ENCODE results near the gene NAA80. TPM values are rescaled to one million over a fixed set of nuclear protein-coding genes. Genes with fewer than 3 reads are reported as not detected.

The NAA80 gene, protein sequence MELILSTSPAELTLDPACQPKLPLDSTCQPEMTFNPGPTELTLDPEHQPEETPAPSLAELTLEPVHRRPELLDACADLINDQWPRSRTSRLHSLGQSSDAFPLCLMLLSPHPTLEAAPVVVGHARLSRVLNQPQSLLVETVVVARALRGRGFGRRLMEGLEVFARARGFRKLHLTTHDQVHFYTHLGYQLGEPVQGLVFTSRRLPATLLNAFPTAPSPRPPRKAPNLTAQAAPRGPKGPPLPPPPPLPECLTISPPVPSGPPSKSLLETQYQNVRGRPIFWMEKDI
- 10.7 TPM for total RNA-seq
- 8.7 TPM for polyA plus RNA-seq (ENCODE audit: insufficient read depth, low read depth, low replicate concordance)
- long read RNA-seq, donor 1, partial matches to known transcripts, result 0 of 2 reads
- long read RNA-seq, donor 1, other reads (novel, unspliced or antisense), result 0 of 2 reads
- long read RNA-seq, donor 2, partial matches to known transcripts, result 0 of 1 reads
- long read RNA-seq, donor 2, other reads (novel, unspliced or antisense), result 0 of 1 reads
- long read RNA-seq, donor 3, partial matches to known transcripts, result 0 of 3 reads
- long read RNA-seq, donor 3, other reads (novel, unspliced or antisense), result 0 of 3 reads
- long read RNA-seq, donor 4, partial matches to known transcripts, result 0 of 4 reads
- long read RNA-seq, donor 4, other reads (novel, unspliced or antisense), result 0 of 4 reads
- long read RNA-seq, donor 5, partial matches to known transcripts, result 0 of 1 reads
- long read RNA-seq, donor 5, other reads (novel, unspliced or antisense), result 0 of 1 reads
- long read RNA-seq, donor 6, partial matches to known transcripts, result 0 of 1 reads
- long read RNA-seq, donor 6, other reads (novel, unspliced or antisense), result 0 of 1 reads
- long read RNA-seq, donor 7, partial matches to known transcripts, result 0 of 3 reads
- long read RNA-seq, donor 7, other reads (novel, unspliced or antisense), result 1 of 3 reads
- long read RNA-seq, donor 8, partial matches to known transcripts, result 0 of 4 reads
- long read RNA-seq, donor 8, other reads (novel, unspliced or antisense), result 0 of 4 reads
- long read RNA-seq, donor 9, partial matches to known transcripts, result 0 of 1 reads
- long read RNA-seq, donor 9, other reads (novel, unspliced or antisense), result 0 of 1 reads
- long read RNA-seq, donor 10, partial matches to known transcripts, result 0 of 1 reads
- long read RNA-seq, donor 10, other reads (novel, unspliced or antisense), result 0 of 1 reads

DNA sequence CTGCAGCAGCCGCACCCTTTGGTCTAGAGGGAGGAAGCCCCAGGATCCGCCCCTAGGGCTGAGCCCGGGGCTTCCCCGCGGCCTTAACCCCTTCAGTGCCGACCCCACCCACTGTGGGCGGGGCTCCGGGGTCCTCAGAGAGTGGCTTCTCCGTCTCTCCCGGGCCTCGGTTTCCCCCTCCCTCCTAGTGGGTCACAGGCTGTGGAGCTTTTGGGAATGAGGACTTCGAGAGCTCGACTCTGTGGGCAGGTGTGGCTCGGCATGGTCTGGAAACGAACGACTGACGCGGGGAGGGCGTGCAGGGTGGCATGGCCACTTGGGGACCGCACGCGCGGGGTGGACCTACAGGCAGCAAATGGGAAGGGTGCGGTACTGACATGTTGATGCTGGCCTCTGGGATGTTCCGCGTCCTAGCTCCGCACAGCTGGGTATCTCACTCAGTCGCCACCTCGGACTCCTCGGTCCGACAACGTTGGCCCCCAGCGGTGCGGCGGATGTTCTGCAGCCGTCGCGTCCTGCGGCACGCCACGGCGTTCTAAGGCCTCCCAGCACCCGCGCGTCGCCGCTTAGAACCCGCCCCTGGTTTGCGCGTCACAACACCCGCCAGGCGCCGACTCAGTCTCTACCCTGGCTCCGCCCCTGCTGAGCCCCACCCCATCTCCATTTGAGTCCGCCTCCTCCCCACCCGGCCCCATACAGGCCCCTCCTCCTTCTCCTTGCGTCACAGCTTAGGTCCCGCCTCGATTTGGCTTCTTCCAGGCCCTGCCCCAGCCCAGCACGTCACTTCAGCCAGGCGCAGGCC is at the start of gene NAA80, which contains the start of gene HYAL3:
Gene NAA80 (minus strand): TSS at position 570 of the 802 bp plus-strand sequence. CDS start 1,942 bp downstream, outside the sequence.
Gene HYAL3 (minus strand): TSS at position 570 of the 802 bp plus-strand sequence. CDS start 3,803 bp downstream, outside the sequence.
- intact Hi-C loops (cut with DNase I), result no loop called here
- DNase-seq (peak; percentile 99 to 100 (median 100)), FAIRE-seq (peak; percentile 99)
- peak within 1 kb of the TSS; percentile 74 to 92 (median 91) for H3K4me3 ChIP-seq (ENCODE audit: low read length in 3 of 3)
- TF ChIP-seq, protein P1, sequence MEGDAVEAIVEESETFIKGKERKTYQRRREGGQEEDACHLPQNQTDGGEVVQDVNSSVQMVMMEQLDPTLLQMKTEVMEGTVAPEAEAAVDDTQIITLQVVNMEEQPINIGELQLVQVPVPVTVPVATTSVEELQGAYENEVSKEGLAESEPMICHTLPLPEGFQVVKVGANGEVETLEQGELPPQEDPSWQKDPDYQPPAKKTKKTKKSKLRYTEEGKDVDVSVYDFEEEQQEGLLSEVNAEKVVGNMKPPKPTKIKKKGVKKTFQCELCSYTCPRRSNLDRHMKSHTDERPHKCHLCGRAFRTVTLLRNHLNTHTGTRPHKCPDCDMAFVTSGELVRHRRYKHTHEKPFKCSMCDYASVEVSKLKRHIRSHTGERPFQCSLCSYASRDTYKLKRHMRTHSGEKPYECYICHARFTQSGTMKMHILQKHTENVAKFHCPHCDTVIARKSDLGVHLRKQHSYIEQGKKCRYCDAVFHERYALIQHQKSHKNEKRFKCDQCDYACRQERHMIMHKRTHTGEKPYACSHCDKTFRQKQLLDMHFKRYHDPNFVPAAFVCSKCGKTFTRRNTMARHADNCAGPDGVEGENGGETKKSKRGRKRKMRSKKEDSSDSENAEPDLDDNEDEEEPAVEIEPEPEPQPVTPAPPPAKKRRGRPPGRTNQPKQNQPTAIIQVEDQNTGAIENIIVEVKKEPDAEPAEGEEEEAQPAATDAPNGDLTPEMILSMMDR (IDR thresholded peaks at IDR 0.05; ENCODE audit: borderline replicate concordance, extremely low read depth, insufficient read depth), result peak; percentile 27
- peak within 1 kb of the TSS; percentile 94 for H3K27ac ChIP-seq (ENCODE audit: low read depth in 2 of 2, low read length in 2 of 2)
- no peaks in the 10 kb centered on the region for H3K9me3 ChIP-seq (ENCODE audit: control insufficient read depth in 2 of 3, insufficient read depth in 1 of 3, low read length in 3 of 3)
- H3K9ac ChIP-seq (ENCODE audit: low read length in 3 of 3), result peak within 1 kb of the TSS; percentile 76 to 94 (median 94)
- H3K36me3 ChIP-seq (ENCODE audit: control insufficient read depth in 2 of 3, insufficient read depth in 3 of 3, low read length in 3 of 3), result peaks cover 0 to 6% (median 3%) of the 10 kb centered on the region in 3 donors
- no peaks in the 10 kb centered on the region for H3K27me3 ChIP-seq (ENCODE audit: control insufficient read depth, insufficient read depth, low read length)
- H3K4me1 ChIP-seq (ENCODE audit: control insufficient read depth in 2 of 3, insufficient read depth in 2 of 3, low read depth in 1 of 3, low read length in 3 of 3), result peaks cover 4 to 38% (median 18%) of the 10 kb centered on the region in 3 donors

DNA sequence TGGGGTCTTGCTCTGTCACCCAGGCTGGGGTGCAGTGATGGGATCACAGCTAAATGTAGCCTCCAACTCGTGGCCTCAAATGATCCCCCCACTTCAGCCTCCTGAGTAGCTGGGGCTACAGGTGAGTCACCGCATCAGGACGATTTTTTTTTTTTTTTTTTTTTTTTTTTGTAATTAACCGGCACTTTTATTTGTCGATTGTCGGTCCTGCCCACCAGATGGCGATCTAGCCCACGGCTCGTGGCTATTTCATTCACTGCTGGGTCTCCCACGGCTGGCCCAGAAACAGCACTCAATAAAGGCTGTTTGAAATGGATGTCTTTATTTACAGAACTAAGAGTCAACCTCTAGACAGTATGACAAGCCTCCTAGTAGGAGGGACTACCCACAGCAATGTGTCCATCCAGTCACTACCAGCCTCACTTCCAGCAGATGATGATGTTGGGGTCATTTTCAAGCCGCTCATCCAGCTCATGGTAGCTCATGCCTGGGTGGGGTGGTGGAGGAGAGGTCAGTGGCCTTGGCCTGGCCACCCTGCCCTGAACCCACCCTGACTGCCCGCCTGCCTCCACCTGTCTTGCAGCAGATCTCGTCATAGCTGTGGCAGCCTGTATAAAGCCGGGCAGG is 48.1 kb upstream of the NAA80 start:
- H3K4me1 ChIP-seq (ENCODE audit: control insufficient read depth in 2 of 3, insufficient read depth in 2 of 3, low read depth in 1 of 3, low read length in 3 of 3), result peaks cover 0 to 33% (median 14%) of the 10 kb centered on the region in 3 donors
- intact Hi-C loops (cut with DNase I), result loop anchor here (5.0 kb wide), 1 partner anchor 195 kb away; no protein-coding TSS in a partner anchor
- TF ChIP-seq, protein P1 (IDR thresholded peaks at IDR 0.05; ENCODE audit: borderline replicate concordance, extremely low read depth, insufficient read depth), result peak; percentile 69
- H3K9me3 ChIP-seq (ENCODE audit: control insufficient read depth in 2 of 3, insufficient read depth in 1 of 3, low read length in 3 of 3), result no peaks in the 10 kb centered on the region
- H3K27me3 ChIP-seq (ENCODE audit: control insufficient read depth, insufficient read depth, low read length), result no peaks in the 10 kb centered on the region
- H3K9ac ChIP-seq (ENCODE audit: low read length in 3 of 3), result no peak overlapping the region
- peak overlapping the region in 1 of 3 donors; percentile 11 for H3K4me3 ChIP-seq (ENCODE audit: low read length in 3 of 3)
- peak; percentile 82 to 90 (median 85) for DNase-seq
- FAIRE-seq, result peak; percentile 85
- H3K27ac ChIP-seq (ENCODE audit: low read depth in 2 of 2, low read length in 2 of 2), result no peak overlapping the region
- peaks cover 0 to 4% (median 4%) of the 10 kb centered on the region in 3 donors for H3K36me3 ChIP-seq (ENCODE audit: control insufficient read depth in 2 of 3, insufficient read depth in 3 of 3, low read length in 3 of 3)

All from kidney (tissue), 22 donors.